Vagina (tissue), 2 donors: Measurements from ENCODE around the gene ZNF324. TPM values are rescaled to one million over a fixed set of nuclear protein-coding genes. Genes with fewer than 3 reads are reported as not detected.
A peak's percentile ranks its signal among the peaks of the same experiment; 100 is the strongest.

ENCODE experiments used
- DNase-seq, 2 donors: peaks; one replicate each; pipeline ENCODE4 v3.0.0-alpha.2; 2017; ENCODE audit errors: extremely low spot score in 2 of 2
- H3K27ac ChIP-seq: fragments of 200-600 bp; sonication (generic); one replicate; pipeline ENCODE4 v1.5.1; 2019
- H3K27me3 ChIP-seq: fragments of 200-600 bp; sonication (generic); one replicate; pipeline ENCODE4 v1.5.1; 2019
- H3K36me3 ChIP-seq, 2 donors: fragments of 200-600 bp; sonication (generic); one replicate each; pipeline ENCODE4 v1.5.1; 2017 to 2019
- H3K4me1 ChIP-seq: fragments of 200-600 bp; sonication (generic); one replicate; pipeline ENCODE4 v1.5.1; 2019
- H3K4me3 ChIP-seq, 2 donors: fragments of 200-600 bp; sonication (generic); 1 replicate in 1 of 2; 2 replicates in 1 of 2; pipeline ENCODE4 v1.5.1; 2016 to 2019
- H3K9me3 ChIP-seq: fragments of 200-600 bp; sonication (generic); one replicate; pipeline ENCODE4 v1.5.1; 2019
- CTCF ChIP-seq, 3 experiments: fragments of 450-650 bp in 2 of 3; fragments of 200-600 bp in 1 of 3; sonication (generic) in 1 of 3; IDR thresholded peaks; one replicate each; pipeline ENCODE4 v1.5.1; 2017 to 2019; ENCODE audit warnings: antibody characterized with exemption in 3 of 3, mild to moderate bottlenecking in 2 of 3, moderate library complexity in 2 of 3
- POLR2A ChIP-seq, 2 donors: fragments of 450-650 bp; IDR thresholded peaks; one replicate each; pipeline ENCODE4 v1.6.1; 2017; ENCODE audit warnings: antibody characterized with exemption in 2 of 2, mild to moderate bottlenecking in 2 of 2, moderate library complexity in 2 of 2
- POLR2AphosphoS5 ChIP-seq, 2 donors: sonication (generic); formaldehyde crosslinking; IDR thresholded peaks; one replicate each; pipeline ENCODE4 v1.9.0; 2017; ENCODE audit warnings: antibody characterized with exemption in 2 of 2, mild to moderate bottlenecking in 2 of 2, low read depth in 1 of 2; ENCODE audit not compliant: insufficient read depth in 1 of 2
- intact Hi-C: fragments of 100-400 bp; cut with DNase I; formaldehyde crosslinking; loops from one replicate; pipeline ENCODE4 v1.15.1; 2023
- total RNA-seq: library from RNA; depleted of rRNA; stranded (reverse); fragments of >200 nt; gene quantifications from one replicate; pipeline ENCODE4 v1.2.3, GENCODE V29; 2016

The ZNF324 gene
- total RNA-seq, 1 donor from 2014 or later = 17.2 TPM

- H3K27ac ChIP-seq = peak overlapping the region; percentile 34
- TF ChIP-seq POLR2AphosphoS5 (IDR thresholded peaks at IDR 0.05; ENCODE audit: insufficient read depth in 1 of 2, low read depth in 1 of 2) (no peak), POLR2A (IDR thresholded peaks at IDR 0.05) (no peak), CTCF (IDR thresholded peaks at IDR 0.05) (no peak)
- no peaks in the 10 kb centered on the region for H3K9me3 ChIP-seq
- DNase-seq = no peak
- H3K4me1 ChIP-seq = peaks cover 44% of the 10 kb centered on the region
- peaks cover 0 to 18% of the 10 kb centered on the region in 2 donors for H3K36me3 ChIP-seq
- H3K4me3 ChIP-seq = peak overlapping the region in 1 of 2 donors; percentile 43
- intact Hi-C loops = no loop called here
- H3K27me3 ChIP-seq = no peaks in the 10 kb centered on the region
Observed at GRCh38 chr19:58513213-58513693, 46.4 kb downstream of the ZNF324 start.

- H3K4me1 ChIP-seq = peaks cover 50% of the 10 kb centered on the region
- H3K27me3 ChIP-seq = no peaks in the 10 kb centered on the region
- no peak for DNase-seq
- H3K4me3 ChIP-seq = peak overlapping the region; percentile 43 to 48
- H3K9me3 ChIP-seq = no peaks in the 10 kb centered on the region
- peak overlapping the region; percentile 34 for H3K27ac ChIP-seq
- peak; percentile 83 to 88 (median 88) for TF ChIP-seq CTCF (IDR thresholded peaks at IDR 0.05)
- TF ChIP-seq POLR2AphosphoS5 (IDR thresholded peaks at IDR 0.05; ENCODE audit: insufficient read depth in 1 of 2, low read depth in 1 of 2) = peak; percentile 16 to 26
- no peak for TF ChIP-seq POLR2A (IDR thresholded peaks at IDR 0.05)
- intact Hi-C loops = no loop called here
- H3K36me3 ChIP-seq = peaks cover 0 to 18% of the 10 kb centered on the region in 2 donors
Observed at GRCh38 chr19:58513694-58514563, 47.0 kb downstream of the ZNF324 start.

DNA sequence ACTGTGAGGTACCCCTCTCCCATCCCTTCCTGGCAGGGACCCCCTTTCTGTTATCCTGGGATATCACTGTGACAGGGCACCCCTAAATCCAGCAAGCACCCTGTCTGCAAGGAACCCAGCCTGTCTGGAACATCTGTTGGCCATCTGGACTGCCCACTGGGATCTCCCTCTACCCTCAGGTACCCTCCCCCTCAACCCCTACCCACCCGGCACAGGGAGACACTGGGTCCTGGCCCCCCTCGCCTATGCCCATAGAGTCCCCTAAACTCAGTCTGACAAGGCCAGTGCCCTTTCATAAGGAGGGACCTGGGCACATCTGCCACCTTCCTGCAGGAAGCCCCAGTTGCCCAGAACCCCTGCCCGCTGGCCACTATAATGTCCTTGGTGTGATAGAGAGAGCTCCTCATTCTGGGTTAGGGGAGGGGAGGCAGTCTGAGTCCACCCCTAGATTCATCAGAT is 47.7 kb downstream of the ZNF324 start:
- intact Hi-C loops = no loop called here
- Histone ChIP-seq H3K27me3 (no peaks in the 10 kb centered on the region), H3K4me3 (peak overlapping the region; percentile 43 to 48), H3K4me1 (peaks cover 53% of the 10 kb centered on the region), H3K9me3 (no peaks in the 10 kb centered on the region), H3K27ac (peak overlapping the region; percentile 34), H3K36me3 (peaks cover 0 to 18% of the 10 kb centered on the region in 2 donors)
- no peak for DNase-seq
- TF ChIP-seq CTCF (IDR thresholded peaks at IDR 0.05) = no peak

DNA sequence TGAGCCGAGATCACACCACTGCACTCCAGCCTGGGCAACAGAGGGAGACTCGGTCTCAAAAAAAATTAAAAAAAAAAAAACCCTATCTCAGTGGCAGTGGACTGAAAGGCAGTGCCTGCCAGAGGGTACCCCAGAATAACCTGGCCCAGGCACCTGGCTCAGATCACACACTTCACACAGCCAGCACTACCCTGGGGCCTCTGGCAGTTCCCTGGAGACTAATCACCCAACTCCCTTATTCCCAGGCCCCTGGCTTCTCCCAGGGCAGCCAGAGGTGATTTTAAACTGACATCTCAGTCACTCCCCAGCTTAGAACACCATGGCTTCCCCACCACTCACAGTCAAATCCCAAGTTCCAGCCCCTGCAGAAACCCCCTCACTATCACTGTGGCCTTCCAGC is 48.4 kb downstream of the ZNF324 start:
- intact Hi-C loops = no loop called here
- peaks cover 55% of the 10 kb centered on the region for H3K4me1 ChIP-seq

More for the DNA sequence above, 48.4 kb downstream of the ZNF324 start:
- DNase-seq = no peak
- TF ChIP-seq POLR2A (IDR thresholded peaks at IDR 0.05) (no peak), CTCF (IDR thresholded peaks at IDR 0.05) (no peak), POLR2AphosphoS5 (IDR thresholded peaks at IDR 0.05; ENCODE audit: insufficient read depth in 1 of 2, low read depth in 1 of 2) (no peak)
- Histone ChIP-seq H3K9me3 (no peaks in the 10 kb centered on the region), H3K4me3 (no peak overlapping the region), H3K27ac (no peak overlapping the region), H3K27me3 (no peaks in the 10 kb centered on the region), H3K36me3 (peaks cover 0 to 18% of the 10 kb centered on the region in 2 donors)
